Left lung (tissue), 10 donors: ENCODE results near the gene KIZ. TPM values are rescaled to one million over a fixed set of nuclear protein-coding genes. Genes with fewer than 3 reads are reported as not detected.

Experiments
- ATAC-seq: fragments of 200-7000 bp; cut with Tn5 transposase; one replicate; pipeline ENCODE4 v1.9.1; 2020; ENCODE audit warnings: moderate library complexity
- DNase-seq, 4 donors: peaks; one replicate each; pipeline ENCODE4 v3.0.0-alpha.2; 2013 to 2020
- H3K27ac ChIP-seq, 2 donors: fragments of 200-600 bp; sonication (generic) in 1 of 2; one replicate each; pipeline versions ENCODE4 v1.5.0 to v1.8.0; 2020 to 2021
- H3K27me3 ChIP-seq, 2 donors: fragments of 200-600 bp; sonication (generic) in 1 of 2; one replicate each; pipeline versions ENCODE4 v1.5.0 to v1.8.0; 2020 to 2021
- H3K36me3 ChIP-seq, 2 donors: fragments of 200-600 bp; sonication (generic) in 1 of 2; one replicate each; pipeline versions ENCODE4 v1.5.0 to v1.8.0; 2020 to 2021
- H3K4me1 ChIP-seq, 2 donors: fragments of 200-600 bp; one replicate each; pipeline ENCODE4 v1.8.0; 2021
- H3K4me3 ChIP-seq, 2 donors: fragments of 200-600 bp; sonication (generic) in 1 of 2; one replicate each; pipeline versions ENCODE4 v1.5.0 to v1.8.0; 2020 to 2021; ENCODE audit warnings: mild to moderate bottlenecking in 1 of 2
- H3K9me3 ChIP-seq, 2 donors: fragments of 200-600 bp; sonication (generic) in 1 of 2; one replicate each; pipeline versions ENCODE4 v1.5.0 to v1.8.0; 2020 to 2021
- intact Hi-C, 2 donors: fragments of 100-400 bp; cut with DNase I; formaldehyde crosslinking; loops; one replicate each; pipeline versions ENCODE4 v1.11.2 to v1.14.2; 2022
- polyA plus RNA-seq, 6 donors: library from polyadenylated mRNA; unstranded; fragments of 120-200 nt; gene quantifications; one replicate each; pipeline ENCODE4 v1.2.1, GENCODE V29; 2013; ENCODE audit not compliant: insufficient read length in 6 of 6
- total RNA-seq, 2 donors: library from RNA; stranded (reverse); fragmentation: NEBNext Ultra II Directional; extraction: Animal tissue kit (Norgen Biotek cat#: 25700); gene quantifications; one replicate each; pipeline ENCODE4 v1.2.1, GENCODE V29; 2021
- TF ChIP-seq, protein P1 (sequence below), 2 donors: fragments of 200-600 bp; sonication (generic) in 1 of 2; IDR thresholded peaks; one replicate each; pipeline versions ENCODE4 v1.5.0 to v1.8.0; 2021; ENCODE audit warnings: antibody characterized with exemption in 2 of 2
- donor health status: DM: no; HTN: yes; CAD: no.
- donor health status: DM: no; HTN: no; CAD: no.

KIZ gene
- total and polyA plus RNA-seq, 8 donors, result 10.4 to 30.6 (median 25.2) TPM

DNA sequence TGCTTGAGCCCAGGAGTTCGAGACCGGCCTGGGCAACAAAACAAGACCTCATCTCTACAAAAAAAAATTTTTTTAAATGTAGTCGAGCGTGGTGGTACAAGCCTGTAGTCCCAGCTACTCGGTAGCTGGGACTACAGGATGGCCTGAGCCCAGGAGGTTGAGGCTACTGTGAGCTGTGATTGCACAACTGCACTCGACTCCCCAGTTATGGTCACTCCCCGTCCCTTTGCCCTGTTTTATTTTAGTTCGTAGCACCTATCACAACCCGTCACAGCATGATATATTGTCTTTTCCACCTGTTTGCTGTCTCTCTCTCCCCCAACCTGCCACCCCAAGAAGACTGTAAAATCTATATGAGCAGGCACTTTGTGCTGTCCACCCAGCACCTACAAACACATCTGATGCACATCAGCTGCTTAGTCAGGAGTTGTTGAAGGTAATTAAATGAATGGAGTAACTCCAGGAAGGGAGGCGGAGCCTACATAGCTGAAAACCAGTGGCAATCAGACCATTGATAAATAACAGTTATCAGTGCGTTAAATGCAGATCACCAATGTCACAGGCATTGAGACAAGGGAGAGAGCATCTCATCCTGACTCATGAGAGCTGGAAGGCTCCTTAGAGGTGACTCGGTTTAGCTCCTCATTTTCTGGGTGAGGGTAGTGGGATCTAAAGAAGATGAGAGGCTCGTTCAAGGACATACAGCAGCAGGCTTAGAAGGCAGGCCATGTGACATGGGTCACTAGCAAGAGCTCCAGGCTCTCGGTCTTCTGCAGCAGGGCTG lies 162.9 kb downstream of the KIZ start:
- peaks cover 0 to 5% of the 10 kb centered on the region in 2 donors for H3K27me3 ChIP-seq
- no peak overlapping the region for H3K27ac ChIP-seq
- H3K9me3 ChIP-seq, result peaks cover 0 to 6% of the 10 kb centered on the region in 2 donors
- ATAC-seq (no peak), DNase-seq (no peak)
- TF ChIP-seq, protein P1, sequence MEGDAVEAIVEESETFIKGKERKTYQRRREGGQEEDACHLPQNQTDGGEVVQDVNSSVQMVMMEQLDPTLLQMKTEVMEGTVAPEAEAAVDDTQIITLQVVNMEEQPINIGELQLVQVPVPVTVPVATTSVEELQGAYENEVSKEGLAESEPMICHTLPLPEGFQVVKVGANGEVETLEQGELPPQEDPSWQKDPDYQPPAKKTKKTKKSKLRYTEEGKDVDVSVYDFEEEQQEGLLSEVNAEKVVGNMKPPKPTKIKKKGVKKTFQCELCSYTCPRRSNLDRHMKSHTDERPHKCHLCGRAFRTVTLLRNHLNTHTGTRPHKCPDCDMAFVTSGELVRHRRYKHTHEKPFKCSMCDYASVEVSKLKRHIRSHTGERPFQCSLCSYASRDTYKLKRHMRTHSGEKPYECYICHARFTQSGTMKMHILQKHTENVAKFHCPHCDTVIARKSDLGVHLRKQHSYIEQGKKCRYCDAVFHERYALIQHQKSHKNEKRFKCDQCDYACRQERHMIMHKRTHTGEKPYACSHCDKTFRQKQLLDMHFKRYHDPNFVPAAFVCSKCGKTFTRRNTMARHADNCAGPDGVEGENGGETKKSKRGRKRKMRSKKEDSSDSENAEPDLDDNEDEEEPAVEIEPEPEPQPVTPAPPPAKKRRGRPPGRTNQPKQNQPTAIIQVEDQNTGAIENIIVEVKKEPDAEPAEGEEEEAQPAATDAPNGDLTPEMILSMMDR (IDR thresholded peaks at IDR 0.05), result no peak
- H3K4me3 ChIP-seq, result no peak overlapping the region
- H3K36me3 ChIP-seq, result no peaks in the 10 kb centered on the region
- intact Hi-C loops, result no loop called here
- H3K4me1 ChIP-seq, result no peaks in the 10 kb centered on the region

DNA sequence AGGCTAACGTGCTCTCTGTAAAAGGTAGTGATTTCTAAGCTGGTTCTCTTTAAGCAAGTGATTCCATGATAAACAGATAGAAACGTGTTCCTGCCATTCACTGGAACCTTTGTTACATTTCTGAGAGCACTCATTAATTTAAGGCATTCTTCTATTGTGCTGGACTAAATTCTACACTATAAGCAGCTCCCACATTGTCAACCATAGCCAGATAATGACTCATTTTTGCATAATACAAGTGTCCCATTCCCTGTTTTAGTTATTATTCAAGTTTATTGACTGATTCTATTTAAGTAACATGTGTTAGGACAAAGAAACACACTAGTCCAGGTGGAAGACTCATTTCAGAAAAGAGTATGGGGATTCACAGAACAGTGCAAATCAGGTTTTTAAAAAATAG lies 163.8 kb downstream of the KIZ start:
- DNase-seq (no peak), ATAC-seq (no peak)
- TF ChIP-seq, protein P1 (IDR thresholded peaks at IDR 0.05), result no peak
- Histone ChIP-seq H3K27ac (no peak overlapping the region), H3K27me3 (peaks cover 0 to 5% of the 10 kb centered on the region in 2 donors), H3K9me3 (peaks cover 0 to 6% of the 10 kb centered on the region in 2 donors), H3K36me3 (no peaks in the 10 kb centered on the region), H3K4me3 (no peak overlapping the region), H3K4me1 (no peaks in the 10 kb centered on the region)
- intact Hi-C loops, result no loop called here

DNA sequence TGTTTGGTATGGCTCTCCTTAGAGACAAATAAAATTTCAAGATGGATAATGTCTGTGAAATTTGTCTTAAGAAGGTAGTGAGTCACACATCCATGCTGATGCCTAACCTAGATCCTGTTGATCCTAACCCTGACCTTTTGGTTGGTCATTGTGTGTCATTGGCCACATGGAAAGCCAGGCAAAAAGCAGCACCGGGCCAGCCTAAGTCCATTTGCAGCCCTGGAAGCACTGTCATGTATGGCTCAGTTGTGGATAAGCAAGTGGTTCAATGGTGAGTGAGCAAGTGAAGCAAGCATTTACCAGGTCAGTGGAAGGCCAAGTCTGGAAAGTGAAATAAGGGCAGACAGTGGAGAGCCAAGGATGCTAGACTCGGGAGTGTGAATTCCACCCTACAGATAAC lies 165.1 kb downstream of the KIZ start:
- H3K9me3 ChIP-seq, result peaks cover 0 to 2% of the 10 kb centered on the region in 2 donors

DNA sequence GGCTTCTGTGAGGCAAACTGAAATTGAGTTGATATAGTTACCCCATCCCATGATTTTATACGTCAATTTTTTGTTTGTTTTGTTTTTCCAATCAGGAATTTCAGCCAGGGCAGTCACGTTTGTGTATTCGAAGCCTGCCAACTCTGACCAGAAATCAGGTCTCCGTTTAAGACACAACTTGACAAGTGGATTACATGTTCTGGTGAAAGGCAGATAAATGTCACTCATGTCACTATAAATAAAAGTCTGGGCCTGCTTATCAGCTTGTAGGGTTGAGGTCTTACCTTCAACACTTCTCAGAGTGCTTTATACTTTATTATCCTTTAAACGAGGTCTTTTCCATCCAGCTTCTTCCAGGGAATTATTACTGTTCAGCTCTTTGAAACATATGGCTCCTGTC lies 168.9 kb downstream of the KIZ start:
- H3K9me3 ChIP-seq, result no peaks in the 10 kb centered on the region
- TF ChIP-seq, protein P1 (IDR thresholded peaks at IDR 0.05), result no peak
- H3K27ac ChIP-seq, result no peak overlapping the region
- no peak for ATAC-seq
- intact Hi-C loops, result no loop called here
- H3K4me3 ChIP-seq, result no peak overlapping the region
- H3K27me3 ChIP-seq, result peaks cover 0 to 5% of the 10 kb centered on the region in 2 donors
- no peaks in the 10 kb centered on the region for H3K36me3 ChIP-seq
- no peak for DNase-seq
- no peaks in the 10 kb centered on the region for H3K4me1 ChIP-seq

More for the DNA sequence above, 165.1 kb downstream of the KIZ start:
- no peak for DNase-seq
- intact Hi-C loops, result no loop called here
- no peaks in the 10 kb centered on the region for H3K4me1 ChIP-seq
- H3K36me3 ChIP-seq, result no peaks in the 10 kb centered on the region
- H3K27ac ChIP-seq, result no peak overlapping the region
- H3K4me3 ChIP-seq, result no peak overlapping the region
- H3K27me3 ChIP-seq, result peaks cover 0 to 10% of the 10 kb centered on the region in 2 donors
- ATAC-seq, result no peak
- TF ChIP-seq, protein P1 (IDR thresholded peaks at IDR 0.05), result no peak

Other genes with a start within 250 kb of the KIZ start
- not detected for gene LINC00237, start 19.7 kb upstream of the KIZ start, total RNA-seq
- not detected for gene LINC00237, start 19.7 kb upstream of the KIZ start, polyA plus RNA-seq
- gene XRN2, start 177.2 kb downstream of the KIZ start, total RNA-seq, result 10 to 100 TPM; 45.9 to 59.9 TPM
- gene XRN2, start 177.2 kb downstream of the KIZ start, polyA plus RNA-seq, result 10 to 100 TPM; 74.1 to 90.2 (median 79.9) TPM